Endothelial cell of umbilical vein (primary cell): ENCODE results near the gene MIER2. TPM values are rescaled to one million over a fixed set of nuclear protein-coding genes. Genes with fewer than 3 reads are reported as not detected.

ENCODE experiments used
- BruUV-seq: library from RNA; stranded (reverse); fragments of 400-500 nt; replicated peaks from 2 replicates; lab custom pipeline; 2021; lab: Mats Ljungman, UMichigan
- CTCF ChIA-PET: fragments of 300-600, 350-600 bp; sonication (Branson Sonifier 250); formaldehyde crosslinking; loops from one replicate; lab custom pipeline; 2021; ENCODE audit warnings: antibody characterized with exemption, inconsistent platforms; lab: Charles Lee
- POLR2A ChIA-PET: fragments of 300-600, 350-600 bp; sonication (Branson Sonifier 250); formaldehyde crosslinking; loops from one replicate; lab custom pipeline; 2021; ENCODE audit warnings: antibody characterized with exemption, inconsistent platforms; lab: Charles Lee
- DNase-seq: peaks from one replicate; pipeline ENCODE4 v3.0.0-alpha.2; 2011; ENCODE audit warnings: low read depth, low spot score
- FAIRE-seq: peaks from 2 replicates; lab custom pipeline; 2011; peaks lifted over from hg19 to GRCh38; lab: Jason Lieb, UNC
- H2AFZ ChIP-seq: 2 replicates; pipeline ENCODE4 v1.6.0; 2012; ENCODE audit warnings: low read depth, low read length, control low read depth, inconsistent platforms
- H3K27ac ChIP-seq: 2 replicates; pipeline ENCODE4 v1.5.1; 2011; ENCODE audit warnings: low read depth, mild to moderate bottlenecking, control low read depth, low read length, moderate library complexity; ENCODE audit not compliant: insufficient read depth
- H3K27me3 ChIP-seq, 2 experiments: 2 replicates each; pipeline versions ENCODE4 v1.6.0 to v1.6.1; 2011; ENCODE audit warnings: low read length in 2 of 2, mixed read lengths in 1 of 2; ENCODE audit not compliant: control insufficient read depth in 2 of 2, insufficient read depth in 2 of 2
- H3K36me3 ChIP-seq, 2 experiments: 2 replicates in 1 of 2; 3 replicates in 1 of 2; pipeline ENCODE4 v1.5.1; 2011; ENCODE audit warnings: low read length in 2 of 2, mild to moderate bottlenecking in 1 of 2, moderate library complexity in 1 of 2; ENCODE audit not compliant: control insufficient read depth in 2 of 2, insufficient read depth in 2 of 2; ENCODE audit errors: extremely low read depth in 1 of 2
- H3K4me1 ChIP-seq: 3 replicates; pipeline ENCODE4 v1.5.1; 2011; ENCODE audit warnings: mild to moderate bottlenecking, low read length; ENCODE audit not compliant: control insufficient read depth, insufficient read depth; ENCODE audit errors: extremely low read depth
- H3K4me2 ChIP-seq: 2 replicates; pipeline ENCODE4 v1.6.1; 2011; ENCODE audit warnings: low read length, control low read depth, mixed read lengths; ENCODE audit not compliant: insufficient read depth
- H3K4me3 ChIP-seq, 3 experiments: fragments of 200-600 bp in 1 of 3; sonication (generic), shearing (Covaris generic) in 1 of 3; replicated peaks in 1 of 3; 2 replicates each; pipeline ENCODE4 v1.5.1; 2011 to 2016; ENCODE audit warnings: control low read depth in 3 of 3, low read length in 3 of 3, mild to moderate bottlenecking in 2 of 3, inconsistent platforms in 1 of 3, low read depth in 1 of 3, moderate library complexity in 1 of 3; ENCODE audit not compliant: insufficient read depth in 1 of 3
- H3K79me2 ChIP-seq: 2 replicates; pipeline ENCODE4 v1.6.0; 2012; ENCODE audit warnings: low read length, inconsistent platforms; ENCODE audit not compliant: control insufficient read depth, insufficient read depth
- H3K9ac ChIP-seq: replicated peaks from 2 replicates; pipeline ENCODE3; 2011; ENCODE audit warnings: low read length, control low read depth; ENCODE audit not compliant: insufficient read depth; ENCODE audit errors: extremely low read depth
- H3K9me1 ChIP-seq: replicated peaks from 3 replicates; pipeline ENCODE4 v1.6.0; 2011; ENCODE audit warnings: mild to moderate bottlenecking, low read length; ENCODE audit not compliant: control insufficient read depth, insufficient read depth; ENCODE audit errors: extremely low read depth
- H3K9me3 ChIP-seq: replicated peaks from 2 replicates; pipeline ENCODE4 v1.5.1; 2012; ENCODE audit warnings: low read length, inconsistent platforms; ENCODE audit not compliant: control insufficient read depth, insufficient read depth
- H4K20me1 ChIP-seq: replicated peaks from 2 replicates; pipeline ENCODE3; 2011; ENCODE audit warnings: mild to moderate bottlenecking, low read length; ENCODE audit not compliant: control insufficient read depth, insufficient read depth; ENCODE audit errors: extremely low read depth
- CTCF ChIP-seq, 2 donors: IDR thresholded peaks; 1 replicate in 1 of 2; 2 replicates in 1 of 2; pipeline ENCODE4 v1.5.1; 2011; ENCODE audit warnings: low read length in 2 of 2, mild to moderate bottlenecking in 2 of 2, moderate library complexity in 2 of 2, control low read depth in 1 of 2, inconsistent platforms in 1 of 2, low read depth in 1 of 2; ENCODE audit not compliant: insufficient read depth in 1 of 2; ENCODE audit errors: extremely low read depth in 1 of 2
- EZH2 ChIP-seq: IDR thresholded peaks from 2 replicates; pipeline ENCODE4 v1.6.1; 2012; ENCODE audit warnings: borderline replicate concordance, low read depth, mild to moderate bottlenecking, moderate library complexity, low read length, inconsistent platforms; ENCODE audit not compliant: severe bottlenecking
- FOS ChIP-seq: IDR thresholded peaks from 2 replicates; pipeline ENCODE4 v1.6.1; 2011; ENCODE audit warnings: mild to moderate bottlenecking, low read length, moderate library complexity, borderline replicate concordance; ENCODE audit not compliant: insufficient read depth
- GATA2 ChIP-seq: IDR thresholded peaks from 2 replicates; pipeline ENCODE4 v1.7.0; 2011; ENCODE audit warnings: low read depth, mild to moderate bottlenecking, moderate library complexity, mixed read lengths, low read length; ENCODE audit not compliant: insufficient read length, insufficient read depth
- JUN ChIP-seq: IDR thresholded peaks from 2 replicates; pipeline ENCODE4 v1.6.1; 2011; ENCODE audit warnings: borderline replicate concordance, low read depth; ENCODE audit not compliant: insufficient read length, insufficient read depth
- MAX ChIP-seq: IDR thresholded peaks from 2 replicates; pipeline ENCODE4 v1.6.1; 2011; ENCODE audit not compliant: insufficient read depth, insufficient read length
- MYC ChIP-seq: IDR thresholded peaks from one replicate; pipeline ENCODE4 v1.6.1; 2011; ENCODE audit warnings: mild to moderate bottlenecking, low read depth, low read length
- POLR2A ChIP-seq: IDR thresholded peaks from 2 replicates; pipeline ENCODE4 v1.6.1; 2012; ENCODE audit warnings: low read depth, mild to moderate bottlenecking, control low read depth, low read length
- POLR2AphosphoS5 ChIP-seq: IDR thresholded peaks from 2 replicates; pipeline ENCODE4 v1.6.1; 2012; ENCODE audit warnings: low read depth, mild to moderate bottlenecking, control low read depth, low read length, moderate library complexity; ENCODE audit not compliant: insufficient read depth
- dilution Hi-C: fragments of 300-500 bp; cut with MboI; formaldehyde crosslinking; loops from one replicate; pipeline ENCODE4 v1.15.0; 2019; ENCODE audit warnings: low sequenced_read_pairs; ENCODE audit not compliant: extremely low pct_ligation_motif_present
- intact Hi-C: fragments of 100-400 bp; cut with micrococcal nuclease; formaldehyde crosslinking; loops from one replicate; pipeline ENCODE4 v1.10.0; 2022
- polyA plus RNA-seq, 4 experiments: library from polyadenylated mRNA; depleted of rRNA in 3 of 4; stranded (reverse) in 3 of 4; unstranded in 1 of 4; fragments of >200 nt; gene quantifications; 2 replicates each; pipeline versions ENCODE4 v1.2.1 to v1.2.3, GENCODE V29; 2011 to 2012; ENCODE audit warnings: missing spikeins in 1 of 4
- total RNA-seq: library from RNA; stranded (reverse); gene quantifications from 2 replicates; pipeline ENCODE4 v1.2.3, GENCODE V29; 2021

The MIER2 gene
- total and polyA plus RNA-seq, 2 donors (not counting 3 experiments of a cell fraction or from before 2014, with no cell fraction given): 20.3 to 44.9 TPM

GRCh38 chr19:311813-312261 is 32.8 kb downstream of the MIER2 start:
- TF ChIP-seq POLR2A: peak; percentile 63
- no peak for TF ChIP-seq EZH2
- no peak for TF ChIP-seq JUN
- no peak for TF ChIP-seq MAX
- no peak for TF ChIP-seq GATA2
- TF ChIP-seq POLR2AphosphoS5: peak; percentile 68
- TF ChIP-seq FOS: no peak
- TF ChIP-seq MYC: no peak
- TF ChIP-seq CTCF (IDR thresholded peaks at IDR 0.05; ENCODE audit: extremely low read depth in 1 of 2, insufficient read depth in 1 of 2, low read depth in 1 of 2, low read length in 2 of 2): no peak
- Histone ChIP-seq H3K79me2 (peaks cover 62% of the 10 kb centered on the region), H3K4me1 (peaks cover 31% of the 10 kb centered on the region), H3K27ac (peak overlapping the region; percentile 13), H3K9me1 (no peaks in the 10 kb centered on the region), H3K9me3 (no peaks in the 10 kb centered on the region), H2AFZ (no peak overlapping the region), H4K20me1 (no peaks in the 10 kb centered on the region), H3K4me3 (peak overlapping the region in 1 of 3 experiments; percentile 22), H3K27me3 (no peaks in the 10 kb centered on the region), H3K36me3 (peaks cover 9 to 29% of the 10 kb centered on the region in 2 experiments), H3K9ac (no peak overlapping the region), H3K4me2 (peak overlapping the region; percentile 47)
- intact Hi-C loops: no loop called here
- dilution Hi-C loops: no loop called here
- DNase-seq (no peak), FAIRE-seq (peak; percentile 89)
- no TSS peak for BruUV-seq
- CTCF ChIA-PET: no interaction called here
- POLR2A ChIA-PET: no interaction called here
